GM10847 (cell line): ENCODE measurements around the gene ITPKA.

Source experiments
- POLR2A ChIP-seq: IDR thresholded peaks from 2 replicates; pipeline ENCODE4 v1.6.1; 2011; ENCODE audit not compliant: insufficient read length; ENCODE audit errors: extremely low read depth

Gene ITPKA

DNA sequence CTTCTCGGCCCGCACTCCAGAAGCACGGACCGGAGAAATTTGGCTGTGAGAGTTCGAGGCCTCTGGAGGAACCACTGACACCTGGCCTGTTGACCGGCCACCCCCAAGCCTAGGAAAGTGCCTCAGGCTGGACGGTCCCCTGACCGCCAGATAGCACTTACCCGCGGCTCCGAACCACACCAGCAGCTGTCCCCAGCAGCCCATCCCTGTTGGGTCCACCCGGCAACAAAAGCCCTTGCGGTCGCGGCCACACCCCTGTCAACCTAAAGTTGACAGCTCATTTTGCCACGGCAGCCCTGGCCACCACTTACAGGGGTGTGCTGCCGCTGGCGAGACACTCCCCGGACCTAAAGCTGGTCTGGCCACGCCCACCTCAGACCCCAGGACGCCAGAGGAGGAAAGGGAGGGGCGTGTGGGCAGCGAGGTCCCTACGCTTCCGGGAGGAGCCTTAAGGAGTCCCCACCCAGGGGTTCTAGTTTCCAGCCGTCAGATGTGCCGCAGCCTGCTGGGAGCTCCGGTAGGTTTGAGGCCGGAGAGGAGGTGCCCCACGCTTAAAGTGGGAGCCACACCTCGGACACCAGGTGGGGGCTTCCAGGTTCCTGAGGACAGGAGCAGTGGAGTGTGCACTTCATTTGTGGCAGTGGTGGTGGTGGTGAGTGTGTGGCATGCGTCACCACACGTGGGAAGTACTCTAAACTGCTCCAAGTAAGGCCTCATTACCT, 20.0 kb downstream of the ITPKA start, which contains the start of gene LTK:
Gene LTK, minus strand, starts transcription at position 322 of the 722 bp plus-strand sequence. Its CDS starts 118 bp downstream, at position 204.
- TF ChIP-seq POLR2A: no peak

- no peak for TF ChIP-seq POLR2A
These were observed 24.3 kb downstream of the ITPKA start for GRCh38 chr15:41517895-41518449.

- TF ChIP-seq POLR2A: no peak
These were observed 27.0 kb downstream of the ITPKA start for GRCh38 chr15:41520636-41521035.

DNA sequence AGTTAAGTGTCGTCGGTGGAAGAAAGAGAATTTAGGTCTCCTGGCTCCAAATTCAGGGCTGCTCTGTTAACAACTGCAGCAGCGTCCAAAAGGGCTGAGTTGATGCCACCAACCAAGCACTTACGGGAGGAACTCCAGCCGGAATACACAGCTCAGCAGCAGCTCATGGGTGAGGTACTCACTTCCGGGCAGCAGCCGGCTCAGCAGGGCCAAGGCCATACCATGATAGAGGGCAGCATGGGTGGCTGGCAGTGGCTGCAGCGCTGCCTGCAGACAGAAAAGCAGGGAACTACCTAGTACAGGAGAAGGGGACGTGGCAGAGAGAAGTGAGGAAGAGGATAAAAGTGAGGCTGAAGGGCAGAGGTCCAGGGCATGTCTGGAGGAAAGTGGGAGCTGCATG, 27.9 kb downstream of the ITPKA start:
- no peak for TF ChIP-seq POLR2A

DNA sequence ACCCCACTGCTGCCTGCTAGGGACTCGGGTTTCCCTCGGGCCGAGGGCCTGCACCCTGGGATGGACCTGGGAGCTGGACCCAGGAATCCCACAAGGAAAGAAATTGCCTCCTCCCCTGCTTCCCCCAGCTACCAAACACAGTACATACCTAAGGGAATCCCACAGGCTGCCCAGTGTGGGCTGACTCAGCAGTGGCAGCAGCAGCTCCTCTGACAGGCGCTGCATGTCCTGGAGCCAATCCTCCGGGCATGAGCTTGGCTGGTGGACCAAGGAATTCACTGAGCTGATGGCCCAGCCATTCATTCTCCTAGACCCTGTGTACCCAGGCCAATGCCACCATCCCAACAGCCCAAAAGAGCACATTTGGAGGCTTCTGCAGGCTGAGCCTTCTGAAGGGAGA, 29.4 kb downstream of the ITPKA start:
- no peak for TF ChIP-seq POLR2A

GRCh38 chr15:41530363-41530956, 36.8 kb downstream of the ITPKA start:
- TF ChIP-seq POLR2A: no peak

- no peak for TF ChIP-seq POLR2A
These were observed 41.9 kb downstream of the ITPKA start for GRCh38 chr15:41535544-41535943.

DNA sequence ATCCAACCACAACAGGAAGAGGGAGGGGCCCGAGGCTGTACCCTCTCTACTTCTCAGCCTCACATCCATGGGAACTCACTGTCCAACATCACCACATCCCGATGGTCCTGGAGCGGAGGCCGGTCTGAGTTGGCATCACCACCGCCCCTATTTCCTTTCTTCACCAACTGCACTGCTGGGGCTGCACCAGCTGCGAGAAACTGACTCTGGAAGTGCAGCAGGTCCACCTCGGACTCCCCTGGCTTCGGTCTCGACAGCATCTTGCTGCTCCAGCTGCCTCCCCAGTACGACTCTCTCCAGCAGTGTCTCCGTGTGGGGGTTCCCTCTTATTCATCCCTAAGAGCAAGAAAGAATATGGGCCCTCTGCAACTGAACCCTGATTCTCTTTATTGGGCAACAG, 43.2 kb downstream of the ITPKA start:
- no peak for TF ChIP-seq POLR2A

DNA sequence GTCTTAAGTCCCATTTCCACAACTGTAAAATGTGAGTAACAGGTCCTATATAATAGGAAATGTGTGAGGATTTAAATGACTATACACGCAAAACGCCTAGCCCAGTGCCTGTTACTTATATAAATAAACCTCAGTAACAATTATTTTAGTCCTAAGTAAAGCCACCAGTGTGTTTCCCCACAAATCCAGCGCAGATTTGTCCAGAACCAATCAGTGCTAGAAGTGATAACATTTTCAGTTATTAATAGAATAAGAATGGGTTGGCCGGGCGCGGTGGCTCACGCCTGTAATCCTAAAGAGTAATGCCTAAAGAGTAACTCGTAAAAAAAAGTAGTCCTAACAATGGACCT, 49.8 kb downstream of the ITPKA start:
- TF ChIP-seq POLR2A: no peak

DNA sequence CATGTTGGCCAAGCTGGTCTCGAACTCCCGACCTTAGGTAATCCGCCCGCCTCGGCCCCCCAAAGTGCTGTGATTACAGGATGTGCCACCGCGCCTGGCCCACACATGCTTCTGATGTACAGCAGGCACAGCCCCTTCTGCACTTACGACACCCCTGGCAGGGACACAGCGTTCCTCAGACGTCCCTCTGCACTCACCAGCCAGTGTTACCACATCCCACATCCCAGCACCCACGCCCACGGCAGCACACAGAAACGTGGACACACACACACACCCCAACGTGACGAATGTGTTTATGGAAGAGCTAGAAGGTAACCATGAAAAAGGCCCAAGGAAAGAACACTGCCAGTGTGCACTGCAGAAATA, 51.0 kb downstream of the ITPKA start:
- no peak for TF ChIP-seq POLR2A

DNA sequence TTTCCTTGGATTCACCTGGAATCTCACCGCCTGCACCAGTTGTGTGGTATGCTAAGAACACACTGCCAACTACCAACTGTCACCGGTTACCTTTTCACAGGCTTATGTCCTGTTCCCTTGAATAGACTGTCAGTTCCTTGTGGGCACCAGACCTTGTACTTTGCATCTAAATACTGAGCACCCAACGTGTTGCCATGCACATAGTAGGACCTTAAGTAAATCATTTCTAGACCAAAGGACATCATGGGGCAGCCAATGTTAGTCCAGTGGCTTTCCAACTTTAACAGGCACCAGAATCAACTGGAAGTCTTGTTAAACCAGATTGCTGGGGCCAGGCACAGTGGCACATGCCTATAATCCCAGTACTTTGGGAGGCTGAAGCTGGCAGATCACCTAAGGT, 51.5 kb downstream of the ITPKA start:
- no peak for TF ChIP-seq POLR2A

- no peak for TF ChIP-seq POLR2A
These were observed 53.4 kb downstream of the ITPKA start for GRCh38 chr15:41546851-41547786.

- no peak for TF ChIP-seq POLR2A
These were observed 56.5 kb downstream of the ITPKA start for GRCh38 chr15:41550066-41550775.
